Measurements from ENCODE around the gene GIGYF2.

GIGYF2 gene

GRCh38 chr2:232908695-232909094 is 211.6 kb downstream of the GIGYF2 start:
- DNase-seq (ENCODE audit: insufficient read length, low spot score) = no peak
- no peak for FAIRE-seq
